Prostate gland (tissue), 2 donors: ENCODE measurements around the gene TMEM232. TPM values are rescaled to one million over a fixed set of nuclear protein-coding genes. Genes with fewer than 3 reads are reported as not detected.

Source experiments
- DNase-seq: peaks from one replicate; pipeline ENCODE4 v3.0.0-alpha.2; 2019; ENCODE audit warnings: low spot score
- H3K27ac ChIP-seq, 2 donors: fragments of 200-600 bp; sonication (generic); 2 replicates each; pipeline ENCODE4 v1.5.1; 2017 to 2019
- H3K27me3 ChIP-seq: fragments of 200-600 bp; sonication (generic); replicated peaks from 2 replicates; pipeline ENCODE4 v1.5.1; 2019; ENCODE audit not compliant: insufficient read depth
- H3K36me3 ChIP-seq, 2 donors: fragments of 200-600 bp; sonication (generic); 1 replicate in 1 of 2; 2 replicates in 1 of 2; pipeline versions ENCODE4 v1.5.1 to v1.8.1; 2017 to 2019
- H3K4me1 ChIP-seq: fragments of 200-600 bp; sonication (generic); replicated peaks from 2 replicates; pipeline ENCODE4 v1.5.1; 2019
- H3K4me3 ChIP-seq, 2 donors: fragments of 200-600 bp; sonication (generic); 2 replicates each; pipeline ENCODE4 v1.5.1; 2017 to 2019
- H3K9me3 ChIP-seq: fragments of 200-600 bp; sonication (generic); 2 replicates; pipeline ENCODE4 v1.5.1; 2017
- POLR2A ChIP-seq: fragments of 450-650 bp; IDR thresholded peaks from one replicate; pipeline ENCODE4 v1.6.1; 2016; ENCODE audit warnings: antibody characterized with exemption, mild to moderate bottlenecking
- POLR2AphosphoS5 ChIP-seq: sonication (generic); formaldehyde crosslinking; IDR thresholded peaks from one replicate; pipeline ENCODE4 v1.6.1; 2017; ENCODE audit warnings: antibody characterized with exemption
- WGBS: methylation state at CpG from one replicate; pipeline ENCODE4 v1.1.5; 2018; 5-methylcytosine and 5-hydroxymethylcytosine counted together
- intact Hi-C: fragments of 100-400 bp; cut with DNase I; formaldehyde crosslinking; loops from one replicate; pipeline ENCODE4 v1.14.2; 2022
- total RNA-seq, 2 donors: library from RNA; depleted of rRNA; stranded (reverse); fragments of >200 nt; gene quantifications; one replicate each; pipeline ENCODE4 v1.1.0, GENCODE V29; 2016
- TF ChIP-seq, protein P1 (sequence below), 4 experiments: fragments of 200-600 bp in 2 of 4; fragments of 450-650 bp in 2 of 4; sonication (generic) in 2 of 4; IDR thresholded peaks; 1 replicate in 3 of 4; 2 replicates in 1 of 4; pipeline ENCODE4 v1.5.1; 2016 to 2019; ENCODE audit warnings: antibody characterized with exemption in 4 of 4, mild to moderate bottlenecking in 2 of 4, moderate library complexity in 2 of 4

Gene TMEM232
- total RNA-seq, 2 donors from 2014 or later: 5.1 to 11.3 TPM

DNA sequence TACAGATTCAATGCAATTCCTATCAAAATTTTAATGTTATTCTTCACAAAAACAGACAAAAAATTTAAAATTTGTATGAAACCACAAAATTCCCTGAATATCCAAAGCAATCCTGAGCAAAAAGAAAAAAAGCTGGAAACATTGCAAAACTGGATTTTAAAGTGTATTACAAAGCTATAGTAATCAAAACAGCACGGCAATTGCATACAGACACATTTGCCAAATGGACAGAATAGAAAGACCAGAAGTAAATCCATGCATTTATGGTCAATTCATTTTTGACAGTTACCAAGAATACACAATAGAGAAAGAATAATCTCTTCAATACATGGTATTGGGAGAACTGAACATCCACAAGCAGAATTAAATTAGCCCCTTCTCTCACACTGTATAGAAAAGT, 110.5 kb downstream of the TMEM232 start:
- no peak overlapping the region for H3K27ac ChIP-seq
- H3K27me3 ChIP-seq: no peaks in the 10 kb centered on the region
- no peak overlapping the region for H3K4me3 ChIP-seq
- TF ChIP-seq POLR2AphosphoS5 (no peak), POLR2A (no peak)
- TF ChIP-seq, protein P1, sequence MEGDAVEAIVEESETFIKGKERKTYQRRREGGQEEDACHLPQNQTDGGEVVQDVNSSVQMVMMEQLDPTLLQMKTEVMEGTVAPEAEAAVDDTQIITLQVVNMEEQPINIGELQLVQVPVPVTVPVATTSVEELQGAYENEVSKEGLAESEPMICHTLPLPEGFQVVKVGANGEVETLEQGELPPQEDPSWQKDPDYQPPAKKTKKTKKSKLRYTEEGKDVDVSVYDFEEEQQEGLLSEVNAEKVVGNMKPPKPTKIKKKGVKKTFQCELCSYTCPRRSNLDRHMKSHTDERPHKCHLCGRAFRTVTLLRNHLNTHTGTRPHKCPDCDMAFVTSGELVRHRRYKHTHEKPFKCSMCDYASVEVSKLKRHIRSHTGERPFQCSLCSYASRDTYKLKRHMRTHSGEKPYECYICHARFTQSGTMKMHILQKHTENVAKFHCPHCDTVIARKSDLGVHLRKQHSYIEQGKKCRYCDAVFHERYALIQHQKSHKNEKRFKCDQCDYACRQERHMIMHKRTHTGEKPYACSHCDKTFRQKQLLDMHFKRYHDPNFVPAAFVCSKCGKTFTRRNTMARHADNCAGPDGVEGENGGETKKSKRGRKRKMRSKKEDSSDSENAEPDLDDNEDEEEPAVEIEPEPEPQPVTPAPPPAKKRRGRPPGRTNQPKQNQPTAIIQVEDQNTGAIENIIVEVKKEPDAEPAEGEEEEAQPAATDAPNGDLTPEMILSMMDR (IDR thresholded peaks at IDR 0.05): no peak
- no peaks in the 10 kb centered on the region for H3K36me3 ChIP-seq
- no peaks in the 10 kb centered on the region for H3K4me1 ChIP-seq
- intact Hi-C loops: no loop called here
- WGBS: 97% methylated on average over 1 of the region's 1 CpG
- DNase-seq: no peak
- H3K9me3 ChIP-seq: no peaks in the 10 kb centered on the region

DNA sequence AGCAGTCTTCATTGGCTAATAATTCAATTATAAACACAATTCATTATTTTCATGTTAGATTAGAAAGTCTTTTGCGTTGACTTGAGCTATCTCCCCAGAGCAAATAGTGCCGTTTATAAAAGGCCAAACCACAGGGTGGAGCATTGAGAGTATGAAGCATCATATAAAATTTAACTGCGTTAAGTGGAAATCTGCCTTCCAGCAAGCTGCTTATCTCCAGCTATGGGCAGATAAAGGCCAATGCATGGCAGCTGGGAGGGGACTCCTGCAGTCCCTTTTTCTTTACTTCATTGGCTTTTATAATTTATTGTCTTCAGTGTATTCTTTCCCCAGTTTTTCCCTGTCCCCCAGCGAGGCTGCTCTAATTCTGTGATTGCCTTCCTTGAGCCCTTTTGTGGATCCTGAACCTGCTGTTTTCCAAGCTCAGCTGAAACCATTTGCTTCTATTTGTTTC, 113.7 kb downstream of the TMEM232 start:
- no peak for DNase-seq
- 47% methylated on average over 4 of the region's 4 CpGs for WGBS
- Histone ChIP-seq H3K27me3 (no peaks in the 10 kb centered on the region), H3K9me3 (no peaks in the 10 kb centered on the region), H3K4me1 (no peaks in the 10 kb centered on the region), H3K4me3 (no peak overlapping the region), H3K27ac (no peak overlapping the region), H3K36me3 (no peaks in the 10 kb centered on the region)
- TF ChIP-seq POLR2AphosphoS5: no peak
- TF ChIP-seq POLR2A: no peak
- TF ChIP-seq, protein P1 (IDR thresholded peaks at IDR 0.05): no peak
- intact Hi-C loops: no loop called here

DNA sequence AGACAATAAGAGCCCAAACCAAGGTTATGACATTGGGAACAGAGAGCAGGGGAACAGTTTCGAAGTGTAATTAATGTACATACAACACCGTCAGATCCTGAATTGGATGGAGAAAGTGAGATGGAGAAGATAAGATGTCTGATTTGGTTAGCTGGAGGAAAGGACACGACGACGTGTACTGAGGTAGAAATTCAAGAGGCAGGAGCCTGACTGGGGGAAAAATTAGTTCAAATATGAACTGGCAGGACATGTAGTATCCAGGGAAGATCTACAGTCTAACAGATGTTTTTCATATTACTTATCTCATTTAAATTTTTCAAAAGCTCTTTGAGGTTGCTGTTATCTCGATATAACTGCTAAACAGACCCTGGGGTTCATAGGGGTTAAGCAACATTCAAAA, 114.7 kb downstream of the TMEM232 start:
- Histone ChIP-seq H3K9me3 (no peaks in the 10 kb centered on the region), H3K4me1 (no peaks in the 10 kb centered on the region), H3K27ac (no peak overlapping the region), H3K36me3 (no peaks in the 10 kb centered on the region), H3K4me3 (no peak overlapping the region), H3K27me3 (no peaks in the 10 kb centered on the region)
- no peak for TF ChIP-seq POLR2A
- TF ChIP-seq, protein P1 (IDR thresholded peaks at IDR 0.05): no peak
- no peak for TF ChIP-seq POLR2AphosphoS5
- 57% methylated on average over 6 of the region's 6 CpGs for WGBS
- DNase-seq: no peak
- intact Hi-C loops: no loop called here

DNA sequence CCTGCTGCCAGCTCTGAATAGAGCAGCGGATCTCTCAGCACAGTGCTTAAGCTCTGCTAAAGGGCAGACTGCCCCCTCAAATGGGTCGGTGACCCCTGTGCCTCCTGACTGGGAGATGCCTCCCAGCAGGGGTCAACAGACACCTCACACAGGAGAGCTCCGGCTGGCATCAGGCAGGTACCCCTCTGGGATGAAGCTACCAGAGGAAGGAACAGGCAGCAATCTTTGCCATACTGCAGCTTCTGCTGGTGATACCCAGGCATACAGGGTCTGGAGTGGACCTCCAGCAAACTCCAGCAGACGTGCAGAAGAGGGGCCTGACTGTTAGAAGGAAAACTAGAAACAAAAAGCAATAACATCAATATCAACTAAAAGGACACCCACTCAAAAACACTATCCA, 131.6 kb downstream of the TMEM232 start:
- no peaks in the 10 kb centered on the region for H3K27me3 ChIP-seq
- H3K4me3 ChIP-seq: no peak overlapping the region
- H3K4me1 ChIP-seq: no peaks in the 10 kb centered on the region
- H3K9me3 ChIP-seq: no peaks in the 10 kb centered on the region
- 94% methylated on average over 4 of the region's 4 CpGs for WGBS
- DNase-seq: no peak
- no peak overlapping the region for H3K27ac ChIP-seq
- TF ChIP-seq POLR2AphosphoS5 (no peak), POLR2A (no peak)
- TF ChIP-seq, protein P1 (IDR thresholded peaks at IDR 0.05): no peak
- intact Hi-C loops: no loop called here
- no peaks in the 10 kb centered on the region for H3K36me3 ChIP-seq

DNA sequence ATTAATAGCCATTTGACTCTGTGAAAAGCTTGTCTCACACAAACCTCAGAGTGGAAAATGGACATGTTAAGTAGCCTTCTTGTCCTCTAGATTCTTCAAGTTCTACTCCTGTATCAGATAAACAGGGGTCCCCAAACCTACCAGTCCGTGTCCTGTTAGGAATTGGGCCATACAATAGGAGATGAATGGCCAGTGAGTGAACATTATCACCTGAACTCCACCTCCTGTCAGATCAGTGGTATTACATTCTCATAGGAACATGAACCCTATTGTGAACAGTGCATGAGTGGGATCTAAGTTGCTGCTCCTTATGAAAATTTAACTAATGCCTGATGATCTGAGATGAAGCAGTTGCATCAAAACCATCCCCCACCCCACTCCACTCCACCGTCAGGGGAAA, 136.3 kb downstream of the TMEM232 start:
- intact Hi-C loops: no loop called here
- Histone ChIP-seq H3K27me3 (no peaks in the 10 kb centered on the region), H3K9me3 (no peaks in the 10 kb centered on the region), H3K4me3 (no peak overlapping the region), H3K36me3 (no peaks in the 10 kb centered on the region), H3K27ac (no peak overlapping the region), H3K4me1 (no peaks in the 10 kb centered on the region)
- 20% methylated on average over 2 of the region's 2 CpGs for WGBS
- DNase-seq: no peak
- TF ChIP-seq, protein P1 (IDR thresholded peaks at IDR 0.05): peak in 2 of 4 experiments; percentile 16 to 23
- TF ChIP-seq POLR2AphosphoS5 (no peak), POLR2A (no peak)
